Globus pallidus (tissue), 1 donor: ENCODE data around the gene SLC9C1.

Experiments
- DNase-seq: peaks from one replicate; pipeline ENCODE4 v3.0.0-alpha.2; 2015; ENCODE audit warnings: low spot score

The SLC9C1 gene

DNA sequence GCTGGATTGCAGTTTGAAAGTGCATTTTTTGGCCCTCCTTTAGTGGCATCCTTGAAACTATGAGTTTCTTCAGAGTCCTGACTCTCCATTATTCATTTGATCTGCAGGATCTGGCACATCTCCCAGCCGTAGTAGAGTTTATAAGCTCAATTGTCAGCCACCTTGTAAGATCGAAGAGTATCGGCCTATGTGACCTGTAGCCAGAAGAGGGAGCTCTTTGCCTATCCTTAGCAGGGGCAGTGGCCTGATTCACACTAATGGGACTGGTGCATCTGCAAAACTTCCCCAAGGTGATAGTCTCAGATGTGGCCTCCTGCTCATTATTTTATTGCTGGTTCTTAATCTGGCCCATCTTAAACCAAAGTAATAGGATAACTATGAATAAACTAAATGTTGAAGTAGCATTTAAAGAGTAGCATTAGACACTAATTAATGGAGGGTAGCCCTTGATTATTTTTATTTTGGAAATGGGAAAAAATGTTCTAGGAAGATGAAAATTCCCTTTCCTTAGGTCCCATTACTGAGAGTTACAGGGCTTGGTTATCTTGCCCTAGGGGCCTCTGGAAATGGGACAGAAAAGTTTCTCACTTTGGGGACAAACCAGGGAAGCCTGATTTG, 182.1 kb downstream of the SLC9C1 start:
- DNase-seq: peak; percentile 53

DNA sequence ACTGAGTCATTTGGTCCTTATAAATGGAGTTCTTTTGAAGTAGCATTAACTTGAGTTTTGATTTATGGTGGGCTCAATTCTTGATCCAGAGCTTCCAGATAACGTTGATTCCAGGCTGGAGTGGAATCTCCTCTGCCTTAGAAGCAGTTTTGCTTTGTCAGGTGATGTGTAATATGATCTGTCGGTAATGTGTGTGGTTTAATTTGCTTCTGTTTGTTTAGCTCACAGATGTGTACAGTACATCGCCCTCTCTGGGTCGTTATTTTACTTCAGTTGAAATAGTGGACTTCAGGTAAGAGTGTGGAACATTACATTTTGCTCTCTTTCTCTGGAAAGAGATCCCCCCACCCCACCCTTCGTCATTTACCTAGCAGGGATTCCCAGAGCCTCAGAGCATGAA, 184.7 kb downstream of the SLC9C1 start:
- no peak for DNase-seq

DNA sequence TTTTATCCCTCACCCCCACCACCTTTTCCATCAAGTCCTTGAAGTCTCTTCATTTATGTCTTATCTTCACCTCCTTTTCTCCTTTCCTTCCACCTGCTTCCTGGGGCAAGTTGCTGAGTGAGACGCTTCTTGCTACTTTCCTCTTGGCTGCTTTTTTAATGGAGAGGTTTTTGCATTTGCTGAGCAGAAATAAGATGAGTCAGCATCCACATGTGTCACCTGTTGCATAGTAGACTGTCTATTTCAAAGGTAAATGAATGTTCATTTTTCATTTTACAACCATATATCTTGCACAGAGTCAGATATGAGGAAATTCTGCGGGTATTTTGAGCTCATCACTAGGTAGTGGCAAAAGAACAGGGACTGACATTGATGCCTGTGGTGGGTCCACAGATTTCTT, 189.2 kb downstream of the SLC9C1 start:
- no peak for DNase-seq

DNA sequence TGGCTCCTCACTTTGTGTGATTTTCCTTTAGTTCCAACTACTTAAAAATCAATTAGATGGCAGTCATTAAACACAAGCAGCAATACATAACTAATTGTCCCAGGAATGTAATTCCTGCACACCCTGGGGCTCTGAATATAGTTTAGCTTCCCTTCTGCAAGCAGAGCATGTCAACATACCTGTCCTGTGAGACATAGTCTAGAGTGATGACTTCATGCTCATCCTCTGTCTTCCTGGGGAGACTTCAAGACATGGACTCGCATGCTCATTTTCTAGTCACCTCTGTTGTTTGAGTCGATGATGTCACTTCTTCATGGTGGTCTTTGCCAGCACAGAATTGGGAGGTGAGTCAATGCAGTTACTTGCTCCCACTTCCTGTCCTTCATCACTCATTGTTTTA, 192.1 kb downstream of the SLC9C1 start:
- no peak for DNase-seq

DNA sequence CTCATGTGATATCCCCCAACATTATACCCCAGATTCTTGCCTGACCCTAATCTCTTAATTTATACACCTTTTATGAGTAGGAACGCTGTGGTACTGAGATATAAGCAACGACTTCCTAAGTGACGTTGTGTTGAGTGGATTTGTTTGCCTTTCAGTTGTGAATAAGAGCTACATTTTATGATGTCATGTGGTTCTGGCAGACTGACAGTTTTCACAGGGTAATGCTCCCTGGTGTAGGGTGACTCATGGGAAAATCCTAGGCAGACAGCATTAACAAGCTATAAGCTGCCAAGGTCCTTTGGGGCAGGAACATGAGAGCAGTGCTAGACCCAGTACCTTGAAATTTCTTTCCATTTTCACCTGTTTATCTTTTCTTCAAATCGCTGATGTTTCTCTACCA, 196.6 kb downstream of the SLC9C1 start:
- no peak for DNase-seq

DNA sequence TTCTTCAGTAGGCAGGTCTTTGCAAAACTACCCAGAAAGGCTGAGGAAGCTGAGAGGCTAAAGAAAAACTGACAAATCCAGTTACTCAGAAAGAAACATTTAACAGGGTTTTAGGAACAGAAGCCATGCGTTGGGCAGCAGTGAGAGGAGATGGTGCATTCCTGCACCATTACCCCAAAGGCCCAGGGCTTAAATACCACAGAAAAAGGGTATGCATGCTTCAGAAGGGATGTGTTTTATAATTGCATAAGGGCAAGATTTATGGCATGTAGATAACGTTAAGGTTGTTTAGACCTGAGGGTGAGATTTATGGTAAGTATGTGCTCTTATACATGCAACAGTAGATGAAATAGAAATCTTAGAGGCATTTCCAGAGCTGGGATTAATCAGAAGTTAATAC, 197.8 kb downstream of the SLC9C1 start:
- no peak for DNase-seq

DNA sequence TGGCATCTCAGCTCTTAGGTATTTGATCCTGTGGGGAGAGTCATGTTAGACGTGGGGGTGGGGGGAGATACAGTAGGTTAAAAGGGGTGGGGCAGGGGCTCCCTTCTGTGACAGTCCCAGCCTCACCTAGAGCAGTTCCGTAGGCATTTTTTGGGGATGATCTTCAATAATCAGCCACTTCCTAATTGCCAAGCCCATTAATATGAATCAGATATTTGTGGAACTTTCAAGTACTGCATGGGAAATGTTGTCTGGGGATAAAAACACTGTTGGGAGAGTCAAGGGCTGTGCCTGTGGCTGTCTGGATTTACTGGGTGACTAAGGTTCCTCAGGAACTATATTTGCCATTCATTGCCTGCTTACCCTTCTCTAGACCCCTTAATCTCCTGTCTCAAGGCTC, 198.3 kb downstream of the SLC9C1 start:
- DNase-seq: no peak

DNA sequence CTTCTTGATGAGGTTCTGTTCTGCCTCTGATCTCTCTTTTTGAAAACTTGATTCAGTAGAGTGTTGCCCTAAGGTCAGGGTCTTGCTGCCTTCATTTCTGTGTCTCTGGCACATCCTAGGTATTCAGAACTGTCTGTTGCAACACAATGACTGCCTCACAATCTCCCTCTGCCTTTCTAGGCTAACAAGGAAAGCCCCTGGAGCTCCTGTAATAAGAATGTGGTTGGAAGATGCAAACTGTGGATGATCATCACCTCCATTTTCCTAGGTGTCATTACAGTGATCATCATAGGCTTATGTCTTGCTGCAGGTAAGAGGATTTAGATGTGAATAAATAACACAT, 200.9 kb downstream of the SLC9C1 start:
- no peak for DNase-seq

DNA sequence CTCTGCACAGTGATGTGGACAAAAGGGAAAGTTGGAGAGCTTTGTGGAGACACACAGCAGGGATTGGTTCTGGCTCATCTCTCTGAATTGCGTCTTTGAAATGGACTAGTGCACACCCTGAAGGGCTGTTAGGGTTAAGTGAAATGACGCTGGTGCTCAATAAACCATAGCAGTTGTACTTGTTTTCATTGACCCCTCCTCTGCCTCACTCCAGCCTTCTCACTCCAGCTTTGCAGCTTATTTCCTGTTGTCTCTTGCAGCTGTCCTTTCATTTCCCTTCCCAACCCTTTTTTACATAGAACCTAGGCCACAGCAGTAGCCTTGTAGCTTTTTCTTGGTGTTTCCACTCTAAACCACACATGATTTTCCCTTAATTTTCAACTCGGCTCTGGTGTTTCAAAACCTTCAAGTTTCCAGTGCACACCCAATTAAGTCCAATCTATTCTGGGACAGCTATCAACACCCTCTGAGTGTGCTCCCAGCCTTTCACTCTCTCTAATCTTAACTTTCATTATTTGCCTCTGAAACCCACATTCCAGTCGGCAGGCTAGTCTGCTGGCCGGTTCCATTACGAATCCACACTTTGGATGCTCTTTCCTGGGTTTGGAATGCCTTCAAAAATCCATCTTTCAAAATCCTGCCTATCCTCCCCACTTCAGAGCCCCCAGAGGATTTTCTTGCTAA, 201.4 kb downstream of the SLC9C1 start:
- no peak for DNase-seq

DNA sequence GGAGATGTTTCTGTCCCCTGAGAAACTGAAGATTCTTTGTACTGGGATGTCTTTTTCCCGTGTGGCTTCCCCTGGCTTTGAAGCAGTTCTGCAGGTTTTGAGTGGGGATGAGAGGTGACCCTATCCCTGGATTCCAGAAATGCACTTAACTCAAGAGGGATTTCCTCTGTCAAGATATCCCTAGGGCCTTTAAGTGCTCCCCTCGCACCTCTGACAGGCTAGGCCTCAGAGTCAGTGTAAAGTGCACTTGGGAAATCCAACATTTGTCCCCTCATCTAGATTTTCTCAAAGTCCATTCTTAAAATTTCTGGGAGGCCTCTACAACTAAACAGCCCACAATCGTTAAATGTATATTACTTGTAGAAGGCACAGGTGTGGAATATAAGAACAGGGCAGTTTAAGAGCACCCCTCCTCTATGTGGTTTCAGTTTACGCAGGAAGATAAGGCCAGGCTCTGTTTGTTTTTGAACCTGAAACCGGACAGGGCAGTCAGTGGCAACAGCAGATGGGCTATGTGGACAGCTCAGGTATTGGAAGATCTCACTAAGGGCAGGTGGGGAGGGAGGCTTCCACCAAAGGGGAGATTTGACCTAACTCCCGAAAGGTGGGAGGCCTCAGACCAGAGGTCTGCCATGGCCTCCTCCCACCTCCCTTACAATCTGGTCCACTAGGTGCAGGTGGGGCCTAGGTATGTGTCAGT, 203.0 kb downstream of the SLC9C1 start:
- no peak for DNase-seq
